Cardiac fibroblast (primary cell): Measurements from ENCODE around the gene UBQLN4.

Source experiments
- DNase-seq, 2 donors: peaks; one replicate each; pipeline versions ENCODE4 v3.0.0 to v3.0.0-alpha.2; 2010; ENCODE audit warnings: low read depth in 2 of 2
- H3K4me3 ChIP-seq, 2 donors: replicated peaks in 1 of 2; 1 replicate in 1 of 2; 2 replicates in 1 of 2; pipeline ENCODE4 v1.5.1; 2011; ENCODE audit warnings: low read depth in 2 of 2, low read length in 2 of 2, mild to moderate bottlenecking in 2 of 2, moderate library complexity in 1 of 2
- CTCF ChIP-seq: IDR thresholded peaks from one replicate; pipeline ENCODE4 v1.5.1; 2011; ENCODE audit warnings: low read depth, mild to moderate bottlenecking, low read length, inconsistent platforms

UBQLN4 gene

GRCh38 chr1:156097499-156098178, 44.0 kb upstream of the UBQLN4 start:
- no peak for TF ChIP-seq CTCF
- DNase-seq = no peak
- H3K4me3 ChIP-seq = no peak overlapping the region

- peak; percentile 89 for DNase-seq
- TF ChIP-seq CTCF = peak; percentile 96
- no peak overlapping the region for H3K4me3 ChIP-seq
Measured at GRCh38 chr1:156096640-156097391, 43.2 kb upstream of the UBQLN4 start.

- no peak overlapping the region for H3K4me3 ChIP-seq
- no peak for DNase-seq
- TF ChIP-seq CTCF = no peak
Measured at GRCh38 chr1:156095906-156096508, 42.4 kb upstream of the UBQLN4 start.

GRCh38 chr1:156091610-156092009, 38.0 kb upstream of the UBQLN4 start:
- TF ChIP-seq CTCF = no peak
- DNase-seq = no peak
- no peak overlapping the region for H3K4me3 ChIP-seq

- peak; percentile 67 for TF ChIP-seq CTCF
- H3K4me3 ChIP-seq = no peak overlapping the region
- peak; percentile 84 for DNase-seq
Measured at GRCh38 chr1:156090840-156091188, 37.2 kb upstream of the UBQLN4 start.

GRCh38 chr1:156090138-156090839, 36.7 kb upstream of the UBQLN4 start:
- H3K4me3 ChIP-seq = no peak overlapping the region
- no peak for TF ChIP-seq CTCF
- no peak for DNase-seq
